HG02759 (cell line): ENCODE data around the gene PIN4.
"Not testable (repeated sequence)": the region's sequence is repeated elsewhere in the genome, so short reads cannot be mapped to it uniquely, and the experiment has no call there.

Experiments used
- ATAC-seq: cut with Tn5 transposase; IDR thresholded peaks from one replicate; pipeline ENCODE4 v1.9.1; 2021; ENCODE audit warnings: mild to moderate bottlenecking, moderate library complexity; ENCODE audit not compliant: unreplicated experiment

The PIN4 gene

DNA sequence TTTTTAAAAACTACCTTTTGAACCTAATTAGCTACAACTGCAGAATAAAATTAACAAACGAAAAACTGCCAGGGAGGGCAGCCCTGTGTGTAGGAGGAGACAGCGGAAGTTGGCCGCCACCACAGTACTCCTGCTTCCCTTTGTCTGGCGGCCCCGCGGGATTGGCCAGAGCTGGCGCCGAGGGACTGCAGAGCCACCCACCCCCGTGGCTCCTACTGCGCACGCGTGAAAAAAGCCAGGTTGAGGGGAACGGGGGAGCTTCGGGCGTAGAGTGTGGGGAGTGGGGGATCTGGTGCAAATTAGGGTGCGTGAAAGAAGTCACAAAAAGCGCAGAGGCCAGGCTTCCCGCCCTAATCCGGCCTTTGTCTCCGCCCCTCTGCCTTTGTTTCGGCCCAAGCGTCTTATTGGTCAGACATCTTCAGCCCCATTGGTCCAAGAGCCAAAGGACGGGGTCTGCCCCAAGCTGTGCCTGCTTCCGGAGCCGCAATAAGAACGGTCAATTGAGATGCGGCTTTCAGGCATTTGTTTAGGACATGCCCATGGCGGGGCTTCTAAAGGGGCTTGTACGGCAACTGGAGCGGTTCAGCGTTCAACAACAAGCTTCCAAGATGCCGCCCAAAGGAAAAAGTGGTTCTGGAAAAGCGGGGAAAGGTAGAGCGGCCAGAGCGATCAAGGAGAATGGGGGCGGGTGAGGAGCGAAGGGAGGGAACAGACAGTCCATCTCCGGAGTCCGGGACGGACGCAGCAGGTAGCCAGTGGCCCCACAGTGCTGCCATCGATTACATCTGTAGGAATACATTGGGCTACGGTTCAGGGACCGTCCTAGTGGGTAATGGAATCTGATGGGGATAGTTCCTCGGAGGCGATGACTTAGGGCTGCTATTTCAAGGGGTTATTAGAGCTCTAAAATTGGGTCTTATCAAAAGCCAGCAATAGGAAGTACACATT lies at the start of gene PIN4:
Gene PIN4, plus strand, starts transcription at position 580 of the 948 bp plus-strand sequence. Its CDS starts 29 bp downstream, at position 609.
- ATAC-seq: peak; percentile 96

DNA sequence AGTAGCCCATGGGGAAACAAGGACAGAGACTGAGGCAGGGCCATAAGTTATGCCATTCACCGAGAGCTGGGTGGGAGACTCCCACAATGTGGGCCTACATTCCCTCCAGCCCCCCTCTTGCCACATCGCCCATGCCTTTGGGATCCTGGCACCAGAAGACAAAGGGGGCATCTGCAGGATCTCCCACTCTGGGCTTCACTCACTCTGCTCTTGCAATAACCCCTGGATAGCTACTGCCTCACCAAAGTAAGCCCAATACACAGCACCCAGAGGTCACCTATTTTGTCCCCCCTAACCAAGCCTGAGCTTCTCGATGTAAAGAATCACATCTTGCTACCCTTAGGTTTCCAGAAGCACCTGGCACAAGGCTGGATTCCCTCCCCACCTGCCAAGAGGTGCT lies 49.1 kb upstream of the PIN4 start:
- ATAC-seq: no peak

DNA sequence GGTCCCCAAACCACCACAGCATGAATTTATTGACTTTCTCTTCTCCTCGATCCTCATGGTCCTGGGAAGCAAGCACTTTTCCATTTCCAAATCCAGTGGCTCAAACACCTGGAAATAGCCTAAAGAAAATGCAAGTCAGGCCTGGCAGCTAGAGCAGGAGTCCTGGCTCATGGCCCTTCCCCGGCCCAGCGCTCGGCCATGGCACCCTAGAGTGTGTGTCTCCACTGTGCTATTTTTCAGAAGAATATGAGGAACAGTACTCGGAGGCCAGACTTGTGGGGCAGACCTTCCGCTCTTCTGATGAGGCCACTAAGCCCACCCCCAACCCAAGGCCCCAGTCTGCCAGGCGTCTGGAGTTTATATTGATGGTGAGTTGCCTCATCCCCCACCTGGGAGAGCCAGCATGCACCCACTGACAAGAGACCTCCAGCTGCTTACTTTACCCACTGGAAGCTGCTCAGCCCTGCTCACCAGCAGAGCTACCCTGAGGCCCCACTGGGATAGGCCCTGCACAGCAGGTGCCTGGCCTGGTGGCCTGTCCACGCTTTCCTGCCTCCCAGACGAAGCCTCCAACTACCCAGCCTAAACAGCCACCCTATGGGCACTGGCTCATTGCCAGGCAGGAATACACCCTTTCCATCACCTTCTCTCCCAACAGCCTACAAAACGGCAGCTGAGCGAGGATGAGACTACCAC lies 47.6 kb upstream of the PIN4 start:
- ATAC-seq: no peak

DNA sequence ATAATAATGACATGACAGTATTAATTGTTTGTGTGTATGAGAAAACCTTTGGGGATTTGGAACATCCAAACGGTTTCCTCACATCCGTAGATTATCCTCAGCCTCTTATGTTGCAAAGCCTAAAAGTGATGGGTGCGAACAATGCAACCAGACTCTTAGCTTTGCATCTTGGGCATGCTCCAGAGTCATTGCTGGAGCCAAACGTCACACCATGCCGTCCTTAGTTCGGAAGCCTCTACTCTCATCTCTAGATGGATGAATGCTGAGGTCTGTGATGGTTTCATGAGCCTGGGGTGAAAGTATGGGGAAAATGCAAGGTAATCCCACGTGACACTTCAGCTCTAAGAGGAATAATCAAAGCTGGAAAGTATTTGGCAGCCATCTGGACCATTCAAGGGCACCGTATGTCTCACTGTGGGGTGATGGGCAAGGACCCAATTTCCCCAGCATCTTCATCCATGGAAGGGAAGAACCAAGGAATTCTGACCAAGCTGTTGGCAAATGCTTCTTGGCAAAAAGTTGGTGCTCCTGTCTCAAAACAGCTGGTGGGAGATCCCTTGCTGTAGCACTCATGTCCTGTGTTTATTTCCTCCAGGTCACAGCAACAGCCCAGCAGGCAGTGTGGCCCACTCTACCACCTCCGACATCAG lies 43.6 kb upstream of the PIN4 start:
- ATAC-seq: no peak

DNA sequence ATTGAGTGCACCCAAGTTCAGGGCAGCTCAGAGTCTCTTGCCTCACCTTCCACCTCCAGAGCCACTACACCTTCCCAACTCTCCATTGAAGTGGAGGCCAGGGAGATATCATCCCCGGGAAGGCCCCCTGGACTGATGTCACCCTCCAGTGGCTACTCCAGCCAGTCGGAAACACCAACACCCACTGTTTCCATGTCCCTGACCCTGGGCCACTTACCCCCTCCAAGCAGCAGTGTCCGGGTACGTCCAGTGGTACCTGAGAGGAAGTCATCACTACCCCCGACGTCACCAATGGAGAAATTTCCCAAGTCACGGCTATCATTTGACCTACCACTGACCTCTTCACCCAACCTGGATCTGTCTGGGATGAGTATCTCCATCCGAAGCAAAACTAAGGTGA lies 42.0 kb upstream of the PIN4 start:
- ATAC-seq: no peak

DNA sequence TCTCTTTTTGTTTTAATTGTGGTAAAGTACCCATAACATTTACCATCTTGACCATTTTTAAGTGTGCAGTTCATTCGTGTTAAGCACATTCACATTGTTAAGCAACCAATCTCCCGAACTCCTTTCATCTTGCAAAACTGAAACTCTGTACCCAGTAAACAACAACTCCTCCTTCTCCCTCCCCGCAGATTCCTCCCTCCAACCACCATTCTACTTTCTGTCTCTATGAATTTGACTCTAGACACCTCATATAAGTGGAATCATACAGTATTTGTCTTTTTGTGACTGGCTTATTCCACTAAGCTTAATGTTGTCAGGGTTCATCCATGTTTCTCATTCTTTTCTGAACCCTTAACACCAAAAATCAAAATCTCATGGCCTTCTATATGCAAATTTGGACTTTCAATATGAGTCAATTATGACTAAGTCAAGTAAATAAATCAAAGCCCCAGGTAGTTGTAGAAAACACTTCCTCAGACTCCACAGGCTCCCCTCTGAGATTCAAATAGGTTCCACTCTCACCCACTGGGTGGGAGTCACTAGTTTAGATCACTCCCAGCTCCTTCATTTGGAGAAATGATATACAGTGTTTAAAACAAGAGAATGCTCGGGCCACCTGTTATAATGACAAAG lies 40.1 kb upstream of the PIN4 start:
- peak; percentile 65 for ATAC-seq

DNA sequence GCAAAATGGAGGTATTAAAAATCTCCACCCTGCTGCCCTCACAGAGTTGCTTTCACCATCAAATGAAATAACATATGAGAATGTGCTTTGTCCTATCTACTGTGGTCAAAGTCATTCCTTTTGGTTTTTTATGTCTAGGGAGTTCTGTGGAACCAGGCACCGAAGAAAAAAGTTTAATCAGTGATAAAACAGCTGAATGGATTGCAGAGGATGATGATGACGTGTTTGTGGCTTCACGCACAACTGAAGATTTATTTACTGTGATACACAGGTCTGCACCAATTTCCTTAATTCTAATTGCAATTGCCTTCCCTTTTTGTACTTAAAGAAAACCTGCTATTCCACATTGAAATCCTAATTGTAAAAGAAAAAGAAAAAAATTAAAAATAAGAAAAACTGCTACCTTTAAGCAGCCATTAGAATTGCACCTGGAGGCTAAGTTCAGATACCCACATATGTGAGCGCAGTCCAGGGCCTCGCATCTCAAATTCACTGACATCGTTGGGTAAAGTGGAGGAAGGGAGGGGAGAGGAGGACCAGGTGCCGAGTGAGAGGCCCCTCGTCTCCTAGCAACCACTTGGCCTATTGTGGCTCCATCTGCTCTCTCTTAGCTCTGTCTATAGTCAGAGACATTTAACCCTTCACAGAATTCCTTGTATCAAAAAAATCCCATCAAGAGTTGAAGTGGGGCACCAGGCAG lies 39.3 kb upstream of the PIN4 start:
- no peak for ATAC-seq

DNA sequence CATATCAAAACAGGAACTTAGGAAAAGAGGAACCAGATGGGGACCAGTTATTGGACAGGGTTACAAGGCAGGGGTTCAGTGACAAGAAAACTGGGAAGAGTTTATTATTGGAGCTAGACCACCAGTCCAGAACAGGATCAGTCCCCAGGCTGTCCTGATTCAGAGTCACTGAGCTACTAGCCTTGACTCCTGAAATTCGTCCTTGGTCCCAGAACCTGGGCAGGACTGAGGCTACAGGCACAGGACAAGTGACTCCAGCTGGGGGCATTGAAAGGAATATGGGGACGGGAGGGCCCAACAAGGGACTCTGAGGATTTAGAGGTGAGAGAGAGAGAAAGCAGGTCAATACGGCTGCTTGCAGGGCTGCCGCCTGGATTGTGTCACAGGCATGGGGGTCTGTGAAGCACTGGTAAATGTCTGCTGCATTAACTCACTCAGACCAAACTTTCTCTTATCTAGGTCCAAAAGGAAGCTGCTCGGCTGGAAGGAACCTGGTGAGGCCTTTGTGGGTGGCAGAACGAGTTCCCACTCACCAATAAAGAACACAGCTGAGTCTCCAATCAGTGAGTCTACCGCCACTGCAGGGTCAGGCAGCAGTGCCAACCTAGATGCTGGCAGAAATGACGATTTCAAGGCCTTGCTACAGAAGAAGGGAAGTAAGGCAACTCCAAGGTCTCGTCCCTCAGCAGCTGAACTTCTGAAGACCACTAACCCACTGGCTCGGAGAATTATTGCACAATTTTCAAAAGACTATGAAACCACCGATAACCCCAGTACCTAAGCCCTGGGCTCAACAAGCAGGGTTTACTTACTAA lies 38.6 kb upstream of the PIN4 start:
- no peak for ATAC-seq

DNA sequence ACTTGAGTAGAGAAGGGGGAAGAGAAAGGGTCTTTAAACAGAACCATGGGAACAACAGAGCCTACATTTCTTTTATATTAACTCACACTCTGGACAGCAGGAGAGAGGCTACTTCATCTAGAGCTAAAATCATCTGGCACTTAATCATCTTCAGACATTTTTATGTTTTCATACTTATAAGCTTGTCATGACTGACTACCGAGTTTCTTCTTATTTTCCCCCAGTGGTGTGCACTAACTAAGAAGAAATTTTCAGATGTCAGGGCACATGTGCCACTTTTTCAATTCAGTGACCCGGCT lies 38.0 kb upstream of the PIN4 start:
- no peak for ATAC-seq

DNA sequence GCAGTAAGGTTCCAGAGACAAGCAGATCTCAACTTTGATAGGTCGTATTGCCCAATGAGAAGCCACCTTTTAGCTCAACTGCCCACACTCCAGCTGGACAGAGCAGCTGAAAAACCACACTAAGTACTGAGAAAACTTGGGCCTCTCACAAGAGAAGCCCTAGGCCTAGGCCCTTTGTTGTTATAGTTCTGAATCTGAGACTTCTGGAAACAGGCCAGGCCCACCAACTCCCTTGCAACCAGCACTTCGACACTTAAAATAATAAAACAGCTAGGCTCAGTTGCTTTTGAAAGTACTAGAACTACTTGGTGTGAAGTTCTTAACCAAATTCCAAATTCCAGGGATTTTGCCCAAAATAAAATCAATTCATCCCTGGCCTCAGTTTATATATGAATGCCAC lies 36.4 kb upstream of the PIN4 start:
- no peak for ATAC-seq

DNA sequence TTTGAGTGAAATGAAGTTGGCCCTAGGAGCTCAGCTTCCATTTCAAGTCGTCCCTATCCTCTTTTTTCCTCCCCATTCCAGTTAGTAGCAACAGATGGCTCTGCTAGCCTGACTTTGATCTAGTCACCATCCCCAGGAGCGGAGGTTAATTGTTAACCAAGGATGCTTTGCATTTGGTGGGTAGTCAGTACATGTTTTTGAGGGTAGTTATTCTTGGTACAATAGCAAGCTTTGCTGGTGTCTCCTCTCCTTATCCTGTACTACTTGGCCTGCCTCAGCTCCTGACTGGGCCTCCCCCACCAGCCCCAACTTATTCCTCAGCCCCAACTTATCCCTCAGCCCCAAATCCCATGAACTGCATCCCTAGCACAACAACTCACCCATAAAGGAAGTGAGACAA lies 35.0 kb upstream of the PIN4 start:
- no peak for ATAC-seq

DNA sequence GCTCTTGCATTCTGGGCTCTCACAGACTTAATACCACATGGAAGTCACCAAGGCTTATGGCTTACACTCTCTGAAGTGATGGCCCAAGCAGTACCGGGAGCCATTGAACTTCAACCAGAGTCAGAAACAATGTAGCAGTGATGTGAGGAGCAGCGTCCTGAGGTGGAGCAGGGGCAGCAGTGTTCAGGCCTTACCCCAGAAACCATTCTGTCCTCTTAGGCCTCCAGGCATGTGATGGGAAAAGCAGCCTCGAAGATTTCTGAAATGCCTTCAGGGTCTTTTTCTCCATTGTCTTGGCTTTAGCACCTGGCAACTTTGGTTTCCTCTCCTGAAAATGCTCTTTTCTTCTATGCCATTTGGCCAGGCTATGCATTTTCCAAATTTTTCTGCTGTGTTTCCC lies 22.8 kb upstream of the PIN4 start:
- no peak for ATAC-seq

DNA sequence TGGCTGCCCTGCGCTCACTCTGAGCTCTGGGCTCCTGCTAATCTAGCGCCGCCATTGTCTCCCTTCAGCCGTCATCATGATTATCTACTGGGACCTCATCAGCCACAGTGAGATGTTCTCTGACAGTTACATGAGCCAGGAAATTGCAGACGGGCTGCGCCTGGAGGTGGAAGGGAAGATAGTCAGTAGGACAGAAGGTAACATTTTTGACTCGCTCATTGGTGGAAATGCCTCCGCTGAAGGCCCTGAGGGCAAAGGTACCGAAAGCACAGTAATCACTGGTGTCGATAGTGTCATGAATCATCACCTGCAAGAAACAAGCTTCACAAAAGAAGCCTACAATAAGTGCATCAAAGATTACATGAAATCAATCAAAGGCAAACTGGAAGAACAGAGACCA lies 21.8 kb upstream of the PIN4 start:
- no peak for ATAC-seq

DNA sequence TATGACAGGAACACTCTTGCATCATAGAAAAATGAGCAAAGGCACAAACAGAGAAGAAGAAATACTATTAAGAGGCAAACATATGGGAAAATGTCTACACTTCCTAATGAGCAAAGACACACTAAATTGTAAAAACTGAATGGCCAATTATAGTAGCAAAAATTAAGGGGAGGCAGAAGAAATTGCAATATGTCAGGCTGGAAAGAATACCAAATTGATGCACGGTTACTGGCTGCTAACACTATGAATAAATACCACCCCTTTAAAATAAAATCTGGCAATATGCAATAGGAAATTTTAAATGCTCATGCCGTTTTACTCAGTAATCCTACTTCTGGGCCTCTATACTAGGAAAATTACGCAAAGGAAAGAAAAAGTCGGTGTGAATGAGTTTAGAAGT lies 16.0 kb upstream of the PIN4 start:
- no peak for ATAC-seq

DNA sequence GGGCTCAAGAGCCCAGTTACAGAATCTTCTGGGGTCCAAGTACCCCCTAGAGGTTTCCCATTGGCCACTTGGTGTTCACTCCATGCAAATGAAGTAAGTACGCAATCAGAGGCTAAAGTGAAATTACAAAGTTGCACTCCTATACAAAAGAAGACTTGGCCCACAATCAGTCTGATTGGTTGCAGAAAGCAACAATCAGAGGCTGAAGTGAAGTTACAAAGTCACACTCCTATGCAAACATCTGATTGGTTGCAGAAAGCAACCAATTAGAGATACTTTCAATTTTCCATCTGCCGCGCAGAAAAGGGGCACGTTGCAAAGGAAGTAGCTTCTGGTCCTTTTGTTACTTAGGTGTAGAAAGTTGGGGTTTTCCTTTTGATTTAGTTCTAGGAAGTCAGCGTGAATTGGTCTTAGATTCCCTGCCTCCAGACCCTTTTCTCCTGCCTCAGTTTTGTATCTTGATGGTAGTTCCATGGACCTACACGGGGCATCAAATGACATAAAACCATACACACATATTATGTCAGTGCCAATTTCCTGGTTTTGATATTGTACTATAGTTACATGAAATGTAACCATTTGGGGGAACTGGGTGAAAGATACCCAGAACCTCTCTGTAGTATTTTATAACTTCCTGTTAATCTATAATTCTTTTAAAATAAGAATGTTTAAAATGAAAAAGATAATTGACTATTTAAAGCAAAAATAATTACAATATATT lies 12.4 kb upstream of the PIN4 start:
- no peak for ATAC-seq

DNA sequence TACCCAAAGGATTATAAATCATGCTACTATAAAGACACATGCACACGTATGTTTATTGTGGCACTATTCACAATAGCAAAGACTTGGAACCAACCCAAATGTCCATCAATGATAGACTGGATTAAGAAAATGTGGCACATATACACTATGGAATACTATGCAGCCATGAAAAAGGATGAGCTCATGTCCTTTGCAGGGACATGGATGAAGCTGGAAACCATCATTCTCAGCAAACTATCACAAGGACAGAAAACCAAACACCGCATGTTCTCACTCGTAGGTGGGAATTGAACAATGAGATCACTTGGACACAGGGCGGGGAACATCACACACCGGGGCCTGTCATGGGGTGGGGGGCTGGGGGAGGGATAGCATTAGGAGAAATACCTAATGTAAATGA lies 5.3 kb upstream of the PIN4 start:
- ATAC-seq: not testable (repeated sequence)

DNA sequence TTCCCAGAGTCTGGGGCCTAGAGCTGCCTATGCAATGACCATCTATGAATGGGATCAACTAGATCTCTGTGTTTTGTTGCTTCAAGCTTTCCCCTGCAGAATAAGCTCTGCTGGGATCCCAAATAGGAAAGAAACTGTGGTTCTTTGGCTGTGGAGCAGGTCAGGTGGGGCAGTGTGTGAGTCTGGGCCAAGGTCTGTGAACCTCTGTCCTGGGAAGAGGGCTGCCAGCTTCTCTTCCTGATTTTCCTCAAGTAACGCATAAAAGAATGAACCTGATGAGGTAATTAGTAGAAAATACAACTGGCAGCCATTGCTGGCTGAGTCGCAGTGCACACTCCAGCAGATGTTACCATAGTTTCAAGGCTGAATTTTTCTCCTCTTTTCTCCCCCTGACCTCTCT lies 4.6 kb upstream of the PIN4 start:
- no peak for ATAC-seq

DNA sequence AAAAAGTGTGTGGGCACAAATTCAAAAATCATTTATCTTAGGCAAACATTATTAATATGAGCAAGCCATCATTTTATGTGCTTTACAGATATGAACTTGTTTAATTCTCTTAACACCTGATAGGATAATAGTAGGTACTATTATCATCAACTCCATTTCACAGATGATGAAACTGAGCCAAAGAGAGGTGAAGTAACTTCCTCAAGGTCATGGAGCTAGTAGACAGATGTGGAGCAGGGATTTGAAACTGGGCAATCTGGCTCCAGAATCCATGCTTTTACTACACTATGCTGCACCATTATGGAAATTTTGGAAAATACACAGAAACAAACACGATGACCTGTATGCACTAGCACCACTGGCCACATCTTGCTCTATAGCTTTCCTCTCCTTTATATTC lies 1.0 kb upstream of the PIN4 start:
- no peak for ATAC-seq

DNA sequence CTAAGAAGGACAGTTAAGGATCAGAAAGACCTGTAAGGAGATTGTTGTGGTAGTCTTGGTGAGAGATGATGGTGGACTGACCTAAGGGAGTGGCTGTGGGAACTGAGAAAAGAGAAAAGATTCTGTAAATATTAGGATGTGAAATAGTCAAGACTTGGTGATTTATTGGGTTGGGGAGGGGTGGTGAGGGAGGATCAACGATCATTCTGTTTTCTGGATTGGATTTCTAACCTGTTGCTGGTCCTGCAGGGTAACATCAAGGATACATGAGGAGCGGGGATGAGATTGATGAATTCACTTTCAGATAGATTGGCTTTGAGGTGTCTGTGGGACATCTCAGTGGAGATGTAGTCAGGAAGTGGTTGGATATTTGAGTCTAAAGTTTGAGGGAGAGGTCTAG lies 1.4 kb downstream of the PIN4 start:
- no peak for ATAC-seq
